A549 (cell line): ENCODE measurements around the gene GRIA3.

Experiments used
- CBX2 ChIP-seq: fragments of 200-600 bp; sonication (generic); IDR thresholded peaks from 2 replicates; pipeline ENCODE4 v1.6.1; 2016; ENCODE audit warnings: low read depth, mild to moderate bottlenecking, borderline replicate concordance
- CTCF ChIP-seq: fragments of >200 bp; sonication (Bioruptor Twin); formaldehyde crosslinking; IDR thresholded peaks from 3 replicates; pipeline ENCODE4 v1.5.1; 2016
- EP300 ChIP-seq, 2 experiments: fragments of >200 bp; sonication (Bioruptor Twin); formaldehyde crosslinking; IDR thresholded peaks; 2 replicates in 1 of 2; 3 replicates in 1 of 2; pipeline ENCODE4 v1.6.1; 2016 to 2017
- HOXA7 ChIP-seq: fragments of 250-450 bp; sonication (Bioruptor Pico); IDR thresholded peaks from 2 replicates; pipeline ENCODE4 v1.5.0; 2020; ENCODE audit warnings: mild to moderate bottlenecking, moderate library complexity
- JUN ChIP-seq, 2 experiments: fragments of >200 bp; sonication (Bioruptor Twin); formaldehyde crosslinking; IDR thresholded peaks; 2 replicates in 1 of 2; 3 replicates in 1 of 2; pipeline ENCODE4 v1.6.1; 2016 to 2017
- KDM5A ChIP-seq: fragments of 200-600 bp; sonication (generic); IDR thresholded peaks from 2 replicates; pipeline ENCODE4 v1.6.1; 2016; ENCODE audit warnings: antibody characterized with exemption, mild to moderate bottlenecking
- POLR2A ChIP-seq: IDR thresholded peaks from 2 replicates; pipeline ENCODE4 v1.6.1; 2012; ENCODE audit warnings: mild to moderate bottlenecking, low read length
- RAD21 ChIP-seq, 2 experiments: fragments of >200 bp in 1 of 2; sonication (Bioruptor Twin) in 1 of 2; formaldehyde crosslinking in 1 of 2; IDR thresholded peaks in 1 of 2; conservative IDR thresholded peaks in 1 of 2; 2 replicates in 1 of 2; 3 replicates in 1 of 2; pipeline ENCODE4 v1.6.1; 2012 to 2018; ENCODE audit warnings: inconsistent platforms in 1 of 2

DNA sequence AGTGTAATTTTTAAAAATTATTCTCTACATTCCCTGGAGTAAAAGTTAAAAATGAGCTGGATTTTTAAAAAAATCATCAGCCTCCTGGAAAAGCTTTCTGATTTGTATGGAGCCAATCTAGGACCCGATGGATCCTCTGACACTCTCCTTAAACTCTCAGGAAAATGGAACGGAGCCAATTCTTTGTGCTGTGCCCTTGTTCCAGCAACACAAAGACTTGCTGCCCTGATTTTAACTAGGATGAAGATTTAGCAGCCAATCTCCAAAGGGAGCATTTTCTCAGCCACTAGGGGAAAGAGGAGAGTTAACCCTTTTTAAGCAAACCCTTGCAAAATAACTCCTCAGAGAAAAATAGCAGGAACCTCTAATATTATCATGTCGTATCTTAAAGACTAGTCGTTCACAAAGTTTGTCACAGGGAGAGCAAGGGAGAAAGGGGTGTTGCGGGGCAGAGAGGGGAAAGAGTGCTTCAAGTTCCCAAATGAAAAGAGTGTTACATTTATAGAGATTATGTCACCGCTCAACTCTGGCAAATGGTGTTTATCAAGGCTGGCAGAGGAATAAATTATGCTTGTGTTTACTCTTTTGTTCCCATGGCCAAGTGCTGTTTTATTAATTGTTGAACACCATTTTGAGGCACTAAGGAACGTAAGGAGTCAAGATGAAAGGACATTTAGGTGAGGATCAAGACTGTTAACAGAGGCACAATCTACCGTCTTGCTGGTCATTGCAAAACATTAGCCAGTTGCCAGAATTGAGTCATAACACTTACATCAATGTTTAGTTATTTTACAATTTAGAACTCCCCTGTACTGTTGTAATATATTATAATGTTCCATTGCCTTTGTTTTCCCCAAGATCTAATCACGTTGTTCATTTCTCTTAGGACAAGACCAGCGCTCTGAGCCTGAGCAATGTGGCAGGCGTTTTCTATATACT lies 298.1 kb downstream of the GRIA3 start:
- no peak for TF ChIP-seq KDM5A
- no peak for TF ChIP-seq POLR2A
- no peak for TF ChIP-seq CTCF
- TF ChIP-seq CBX2: no peak
- TF ChIP-seq HOXA7 (CRISPR knock-in tag): no peak
- no peak for TF ChIP-seq EP300 (IDR thresholded peaks at IDR 0.05)
- TF ChIP-seq JUN (IDR thresholded peaks at IDR 0.05): no peak
- TF ChIP-seq RAD21 (conservative IDR thresholded peaks at IDR 0.05 in 1 of 2, IDR thresholded peaks at IDR 0.05 in 1 of 2): no peak
